Prostate gland (tissue), 2 donors: Measurements from ENCODE around the gene PAK1IP1. TPM values are rescaled to one million over a fixed set of nuclear protein-coding genes. Genes with fewer than 3 reads are reported as not detected.
"Not testable (repeated sequence)": the region's sequence is repeated elsewhere in the genome, so short reads cannot be mapped to it uniquely, and the experiment has no call there.

Source experiments
- DNase-seq: peaks from one replicate; pipeline ENCODE4 v3.0.0-alpha.2; 2019; ENCODE audit warnings: low spot score
- H3K27ac ChIP-seq, 2 donors: fragments of 200-600 bp; sonication (generic); 2 replicates each; pipeline ENCODE4 v1.5.1; 2017 to 2019
- H3K27me3 ChIP-seq: fragments of 200-600 bp; sonication (generic); replicated peaks from 2 replicates; pipeline ENCODE4 v1.5.1; 2019; ENCODE audit not compliant: insufficient read depth
- H3K36me3 ChIP-seq, 2 donors: fragments of 200-600 bp; sonication (generic); 1 replicate in 1 of 2; 2 replicates in 1 of 2; pipeline versions ENCODE4 v1.5.1 to v1.8.1; 2017 to 2019
- H3K4me1 ChIP-seq: fragments of 200-600 bp; sonication (generic); replicated peaks from 2 replicates; pipeline ENCODE4 v1.5.1; 2019
- H3K4me3 ChIP-seq, 2 donors: fragments of 200-600 bp; sonication (generic); 2 replicates each; pipeline ENCODE4 v1.5.1; 2017 to 2019
- H3K9me3 ChIP-seq: fragments of 200-600 bp; sonication (generic); 2 replicates; pipeline ENCODE4 v1.5.1; 2017
- CTCF ChIP-seq, 4 experiments: fragments of 200-600 bp in 2 of 4; fragments of 450-650 bp in 2 of 4; sonication (generic) in 2 of 4; IDR thresholded peaks; 1 replicate in 3 of 4; 2 replicates in 1 of 4; pipeline ENCODE4 v1.5.1; 2016 to 2019; ENCODE audit warnings: antibody characterized with exemption in 4 of 4, mild to moderate bottlenecking in 2 of 4, moderate library complexity in 2 of 4
- POLR2A ChIP-seq: fragments of 450-650 bp; IDR thresholded peaks from one replicate; pipeline ENCODE4 v1.6.1; 2016; ENCODE audit warnings: antibody characterized with exemption, mild to moderate bottlenecking
- POLR2AphosphoS5 ChIP-seq: sonication (generic); formaldehyde crosslinking; IDR thresholded peaks from one replicate; pipeline ENCODE4 v1.6.1; 2017; ENCODE audit warnings: antibody characterized with exemption
- WGBS: methylation state at CpG from one replicate; pipeline ENCODE4 v1.1.5; 2018; 5-methylcytosine and 5-hydroxymethylcytosine counted together
- intact Hi-C: fragments of 100-400 bp; cut with DNase I; formaldehyde crosslinking; loops from one replicate; pipeline ENCODE4 v1.14.2; 2022
- total RNA-seq, 2 donors: library from RNA; depleted of rRNA; stranded (reverse); fragments of >200 nt; gene quantifications; one replicate each; pipeline ENCODE4 v1.1.0, GENCODE V29; 2016

Gene PAK1IP1
- total RNA-seq, 2 donors from 2014 or later: 12.2 to 36.7 TPM

DNA sequence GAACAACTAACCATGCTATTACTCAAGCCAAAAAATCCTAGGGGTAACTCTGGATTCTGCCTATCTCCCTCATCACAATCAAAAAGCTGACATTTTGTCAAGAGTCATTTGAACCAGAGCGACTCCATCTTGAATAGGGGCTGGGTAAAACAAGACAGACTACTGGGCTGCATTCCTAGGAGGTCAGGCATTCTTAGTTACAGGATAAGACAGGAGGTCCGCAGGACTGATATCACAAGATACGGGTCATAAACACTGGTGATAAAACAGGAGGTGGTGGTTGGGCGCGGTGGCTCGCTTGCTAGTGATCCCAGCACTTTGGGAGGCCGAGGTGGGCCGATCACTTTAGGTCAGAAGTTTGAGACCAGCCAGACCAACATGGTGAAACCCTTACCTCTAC is 32.6 kb upstream of the PAK1IP1 start:
- TF ChIP-seq POLR2AphosphoS5 (no peak), POLR2A (no peak), CTCF (IDR thresholded peaks at IDR 0.05) (no peak)
- WGBS: 89% methylated on average over 8 of the region's 8 CpGs

DNA sequence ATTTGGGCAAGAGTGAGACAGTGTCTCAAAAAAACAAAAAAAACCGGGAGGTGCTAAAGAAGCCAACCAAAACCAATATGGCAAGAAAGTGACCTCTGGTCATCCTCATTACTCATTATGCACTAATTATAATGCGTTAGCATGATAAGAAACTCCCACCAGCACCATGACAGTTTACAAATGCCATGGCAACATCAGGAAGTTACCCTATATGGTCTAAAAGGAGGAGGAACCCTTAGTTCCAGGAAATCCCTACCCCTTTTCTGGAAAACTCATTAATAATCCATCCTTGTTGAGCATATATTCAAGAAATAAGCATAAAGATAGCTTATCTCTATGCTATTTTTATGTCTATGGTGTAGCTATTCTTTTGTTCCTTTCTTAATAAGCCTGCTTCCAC is 32.0 kb upstream of the PAK1IP1 start:
- Histone ChIP-seq H3K4me1 (no peaks in the 10 kb centered on the region), H3K36me3 (no peaks in the 10 kb centered on the region), H3K27ac (no peak overlapping the region), H3K4me3 (no peak overlapping the region), H3K27me3 (no peaks in the 10 kb centered on the region), H3K9me3 (no peaks in the 10 kb centered on the region)
- no peak for TF ChIP-seq POLR2AphosphoS5
- no peak for TF ChIP-seq POLR2A
- TF ChIP-seq CTCF (IDR thresholded peaks at IDR 0.05): no peak
- no peak for DNase-seq
- WGBS: 96% methylated on average over 2 of the region's 2 CpGs
- intact Hi-C loops: no loop called here

More for the DNA sequence above, 32.6 kb upstream of the PAK1IP1 start:
- H3K9me3 ChIP-seq: no peaks in the 10 kb centered on the region
- H3K27ac ChIP-seq: no peak overlapping the region
- no peak overlapping the region for H3K4me3 ChIP-seq
- no peak for DNase-seq
- H3K27me3 ChIP-seq: no peaks in the 10 kb centered on the region
- no peaks in the 10 kb centered on the region for H3K36me3 ChIP-seq
- intact Hi-C loops: no loop called here
- H3K4me1 ChIP-seq: no peaks in the 10 kb centered on the region

GRCh38 chr6:10665595-10665994 is 29.2 kb upstream of the PAK1IP1 start:
- H3K9me3 ChIP-seq, H3K27me3 ChIP-seq, H3K36me3 ChIP-seq, H3K4me3 ChIP-seq, H3K27ac ChIP-seq, DNase-seq, intact Hi-C loops, H3K4me1 ChIP-seq: not testable (repeated sequence)
- whole genome bisulfite sequencing: 47% methylated on average over 1 of the region's 1 CpG

DNA sequence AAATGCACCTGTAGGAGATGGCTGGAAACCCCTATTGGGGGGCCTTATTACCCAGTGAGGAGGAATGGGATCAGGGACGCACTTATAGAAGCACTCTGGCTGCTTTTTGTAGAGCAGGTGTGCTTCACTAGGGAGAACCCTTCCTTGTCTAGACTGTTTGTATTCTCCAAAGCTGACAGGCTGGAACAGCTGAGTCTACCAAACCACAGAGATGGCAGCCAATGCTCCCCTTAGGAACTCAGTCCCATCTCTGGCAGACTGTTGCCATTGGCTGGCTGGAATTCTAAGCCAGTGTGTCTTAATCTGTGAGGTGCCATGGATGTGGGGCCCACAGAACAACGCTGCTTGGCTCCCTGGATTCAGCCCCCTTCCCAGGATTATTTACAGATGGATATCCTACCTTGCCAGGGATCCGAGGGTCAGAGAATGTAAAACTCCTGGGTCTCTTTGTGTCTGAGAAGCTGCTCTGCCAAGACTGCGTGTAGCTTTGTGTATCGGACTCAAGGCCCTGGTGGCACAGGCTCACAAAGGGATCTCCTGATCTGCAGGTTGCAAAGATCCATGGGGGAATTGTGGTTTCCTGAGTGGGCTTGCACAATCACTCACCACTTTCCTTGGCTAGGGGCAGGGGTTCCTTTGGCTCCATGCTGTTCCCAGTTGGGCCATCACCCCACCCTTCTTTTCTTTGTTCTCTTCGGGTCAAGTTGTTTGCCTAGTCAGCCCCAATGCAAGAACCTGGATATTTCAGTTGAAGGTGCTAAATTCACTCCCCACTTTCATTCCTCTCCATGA is 26.4 kb upstream of the PAK1IP1 start:
- no peak for DNase-seq
- no peaks in the 10 kb centered on the region for H3K27me3 ChIP-seq
- no peak for TF ChIP-seq CTCF (IDR thresholded peaks at IDR 0.05)
- TF ChIP-seq POLR2AphosphoS5: no peak
- TF ChIP-seq POLR2A: no peak
- no peaks in the 10 kb centered on the region for H3K36me3 ChIP-seq
- 78% methylated on average over 6 of the region's 6 CpGs for WGBS
- H3K4me1 ChIP-seq: no peaks in the 10 kb centered on the region
- no peak overlapping the region for H3K27ac ChIP-seq
- intact Hi-C loops: no loop called here
- H3K4me3 ChIP-seq: no peak overlapping the region
- H3K9me3 ChIP-seq: no peaks in the 10 kb centered on the region

DNA sequence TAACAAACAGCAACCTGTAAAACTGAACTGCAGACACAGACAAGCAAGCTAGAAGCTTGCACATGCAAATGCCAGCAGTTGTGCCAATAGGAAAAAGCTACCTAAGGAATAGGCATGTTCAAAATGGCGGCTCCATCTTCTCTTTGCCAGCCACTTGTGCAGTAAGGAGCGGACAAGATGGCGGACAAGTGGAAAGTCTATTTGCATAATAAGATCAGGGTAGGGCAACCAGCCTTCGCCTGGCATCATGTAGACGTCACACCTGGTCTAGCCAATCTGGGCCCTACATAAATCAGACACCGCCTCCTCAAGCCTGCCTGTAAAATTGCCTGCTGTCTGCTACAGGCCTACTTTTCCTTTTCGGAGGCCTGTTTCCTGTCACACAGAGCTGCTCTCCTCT is 18.4 kb upstream of the PAK1IP1 start:
- intact Hi-C loops: no loop called here

More for the DNA sequence above, 18.4 kb upstream of the PAK1IP1 start:
- 94% methylated on average over 7 of the region's 7 CpGs for WGBS
- TF ChIP-seq CTCF (IDR thresholded peaks at IDR 0.05): no peak
- no peak for TF ChIP-seq POLR2AphosphoS5
- TF ChIP-seq POLR2A: no peak
- Histone ChIP-seq H3K27me3 (no peaks in the 10 kb centered on the region), H3K4me1 (no peaks in the 10 kb centered on the region), H3K27ac (no peak overlapping the region), H3K9me3 (no peaks in the 10 kb centered on the region), H3K4me3 (no peak overlapping the region), H3K36me3 (no peaks in the 10 kb centered on the region)
- no peak for DNase-seq
